ENCODE results near the gene NRXN3.

NRXN3 gene

DNA sequence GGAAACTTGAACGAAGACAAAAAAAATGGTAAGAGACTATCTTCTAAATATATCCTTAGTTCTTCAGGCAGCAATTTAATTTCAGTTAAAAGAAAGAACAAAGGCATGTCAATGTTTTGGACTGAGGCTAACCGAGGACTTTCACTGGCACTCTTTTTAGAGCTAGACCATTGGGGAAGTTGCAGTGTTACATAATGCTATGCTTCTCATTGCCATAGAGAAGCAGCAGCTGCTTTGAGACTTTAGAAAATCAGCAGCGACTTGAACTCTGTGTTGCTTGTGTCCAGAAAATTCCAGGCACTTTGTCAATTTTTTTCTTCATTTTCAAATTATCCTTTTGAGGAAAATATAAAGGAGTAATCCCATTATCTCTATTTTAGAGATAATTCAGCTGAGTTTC, 964.2 kb downstream of the NRXN3 start:
- TF ChIP-seq EZH2 (IDR thresholded peaks at IDR 0.05; ENCODE audit: borderline replicate concordance, low read length) (no peak), CTCF (IDR thresholded peaks at IDR 0.05; ENCODE audit: low read length) (no peak)
- H3K79me2 ChIP-seq (ENCODE audit: insufficient read depth, low read length), result no peaks in the 10 kb centered on the region

GRCh38 chr14:79136071-79137044, 966.2 kb downstream of the NRXN3 start:
- no peaks in the 10 kb centered on the region for H3K36me3 ChIP-seq (ENCODE audit: insufficient read depth, low read length)
- no peak overlapping the region for H3K4me2 ChIP-seq (ENCODE audit: low read length)
- H2AFZ ChIP-seq (ENCODE audit: low read length), result no peak overlapping the region
- H3K4me3 ChIP-seq (ENCODE audit: low read depth, low read length, poor library complexity, severe bottlenecking), result no peak overlapping the region
- no peak overlapping the region for H3K27ac ChIP-seq (ENCODE audit: low read depth, low read length, poor library complexity, severe bottlenecking)
- H3K4me1 ChIP-seq (ENCODE audit: insufficient read depth, low read length, severe bottlenecking), result no peaks in the 10 kb centered on the region
- TF ChIP-seq CTCF (IDR thresholded peaks at IDR 0.05; ENCODE audit: low read length) (no peak), EZH2 (IDR thresholded peaks at IDR 0.05; ENCODE audit: borderline replicate concordance, low read length) (no peak)
- H3F3A ChIP-seq (ENCODE audit: insufficient read depth, low read length), result no peaks in the 10 kb centered on the region
- no peaks in the 10 kb centered on the region for H3K79me2 ChIP-seq (ENCODE audit: insufficient read depth, low read length)
- H3K27me3 ChIP-seq (ENCODE audit: insufficient read depth, low read length), result no peaks in the 10 kb centered on the region
- H4K20me1 ChIP-seq (ENCODE audit: insufficient read depth, low read length), result no peaks in the 10 kb centered on the region
- no peak overlapping the region for H3K9ac ChIP-seq (ENCODE audit: low read length)
- H3K9me2 ChIP-seq (ENCODE audit: low read depth, low read length), result no peaks in the 10 kb centered on the region
- no peaks in the 10 kb centered on the region for H3K9me3 ChIP-seq (ENCODE audit: low read length)

More for the DNA sequence above, 964.2 kb downstream of the NRXN3 start:
- no peak overlapping the region for H3K4me3 ChIP-seq (ENCODE audit: low read depth, low read length, poor library complexity, severe bottlenecking)
- H4K20me1 ChIP-seq (ENCODE audit: insufficient read depth, low read length), result no peaks in the 10 kb centered on the region
- H3K9me2 ChIP-seq (ENCODE audit: low read depth, low read length), result no peaks in the 10 kb centered on the region
- H3F3A ChIP-seq (ENCODE audit: insufficient read depth, low read length), result no peaks in the 10 kb centered on the region
- no peak overlapping the region for H2AFZ ChIP-seq (ENCODE audit: low read length)
- no peak overlapping the region for H3K9ac ChIP-seq (ENCODE audit: low read length)
- H3K4me1 ChIP-seq (ENCODE audit: insufficient read depth, low read length, severe bottlenecking), result no peaks in the 10 kb centered on the region
- no peaks in the 10 kb centered on the region for H3K36me3 ChIP-seq (ENCODE audit: insufficient read depth, low read length)
- no peaks in the 10 kb centered on the region for H3K27me3 ChIP-seq (ENCODE audit: insufficient read depth, low read length)
- no peak overlapping the region for H3K27ac ChIP-seq (ENCODE audit: low read depth, low read length, poor library complexity, severe bottlenecking)
- H3K9me3 ChIP-seq (ENCODE audit: low read length), result no peaks in the 10 kb centered on the region
- H3K4me2 ChIP-seq (ENCODE audit: low read length), result no peak overlapping the region

DNA sequence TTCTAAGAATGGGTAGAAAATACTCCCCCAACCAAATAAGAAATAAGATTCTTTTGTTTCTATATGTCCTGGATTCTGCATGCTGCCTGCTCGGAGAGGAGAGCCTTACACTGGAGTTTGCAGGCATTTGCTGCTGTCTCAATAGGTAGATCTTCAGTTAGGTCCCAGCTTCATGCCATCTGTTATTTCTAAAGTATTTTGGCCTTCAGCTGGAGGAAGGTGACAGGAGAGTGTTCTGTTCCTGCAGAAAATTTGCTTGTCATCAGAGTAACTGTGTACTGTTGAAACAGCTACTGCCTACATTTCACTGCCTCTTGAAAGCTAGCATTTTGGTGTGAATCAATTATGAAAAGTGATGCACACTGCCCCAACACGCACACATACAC, 966.9 kb downstream of the NRXN3 start:
- H3K4me2 ChIP-seq (ENCODE audit: low read length), result no peak overlapping the region
- H3K9me2 ChIP-seq (ENCODE audit: low read depth, low read length), result no peaks in the 10 kb centered on the region
- no peak overlapping the region for H2AFZ ChIP-seq (ENCODE audit: low read length)
- H4K20me1 ChIP-seq (ENCODE audit: insufficient read depth, low read length), result no peaks in the 10 kb centered on the region
- TF ChIP-seq CTCF (IDR thresholded peaks at IDR 0.05; ENCODE audit: low read length), result no peak
- no peak for TF ChIP-seq EZH2 (IDR thresholded peaks at IDR 0.05; ENCODE audit: borderline replicate concordance, low read length)
- H3K27ac ChIP-seq (ENCODE audit: low read depth, low read length, poor library complexity, severe bottlenecking), result no peak overlapping the region
- H3K36me3 ChIP-seq (ENCODE audit: insufficient read depth, low read length), result no peaks in the 10 kb centered on the region
- no peak overlapping the region for H3K4me3 ChIP-seq (ENCODE audit: low read depth, low read length, poor library complexity, severe bottlenecking)
- H3K27me3 ChIP-seq (ENCODE audit: insufficient read depth, low read length), result no peaks in the 10 kb centered on the region
- H3K79me2 ChIP-seq (ENCODE audit: insufficient read depth, low read length), result no peaks in the 10 kb centered on the region
- no peaks in the 10 kb centered on the region for H3F3A ChIP-seq (ENCODE audit: insufficient read depth, low read length)
- no peak overlapping the region for H3K9ac ChIP-seq (ENCODE audit: low read length)
- no peaks in the 10 kb centered on the region for H3K9me3 ChIP-seq (ENCODE audit: low read length)
- H3K4me1 ChIP-seq (ENCODE audit: insufficient read depth, low read length, severe bottlenecking), result no peaks in the 10 kb centered on the region

All from OCI-LY1 (cell line).